Measurements from ENCODE around the gene LOXL1. TPM values are rescaled to one million over a fixed set of nuclear protein-coding genes. Genes with fewer than 3 reads are reported as not detected.

Gene LOXL1
- total RNA-seq, 5 donors from 2014 or later (not counting 1 experiment from before 2014, with no cell fraction given), result 1.4 to 4.8 (median 1.6) TPM

DNA sequence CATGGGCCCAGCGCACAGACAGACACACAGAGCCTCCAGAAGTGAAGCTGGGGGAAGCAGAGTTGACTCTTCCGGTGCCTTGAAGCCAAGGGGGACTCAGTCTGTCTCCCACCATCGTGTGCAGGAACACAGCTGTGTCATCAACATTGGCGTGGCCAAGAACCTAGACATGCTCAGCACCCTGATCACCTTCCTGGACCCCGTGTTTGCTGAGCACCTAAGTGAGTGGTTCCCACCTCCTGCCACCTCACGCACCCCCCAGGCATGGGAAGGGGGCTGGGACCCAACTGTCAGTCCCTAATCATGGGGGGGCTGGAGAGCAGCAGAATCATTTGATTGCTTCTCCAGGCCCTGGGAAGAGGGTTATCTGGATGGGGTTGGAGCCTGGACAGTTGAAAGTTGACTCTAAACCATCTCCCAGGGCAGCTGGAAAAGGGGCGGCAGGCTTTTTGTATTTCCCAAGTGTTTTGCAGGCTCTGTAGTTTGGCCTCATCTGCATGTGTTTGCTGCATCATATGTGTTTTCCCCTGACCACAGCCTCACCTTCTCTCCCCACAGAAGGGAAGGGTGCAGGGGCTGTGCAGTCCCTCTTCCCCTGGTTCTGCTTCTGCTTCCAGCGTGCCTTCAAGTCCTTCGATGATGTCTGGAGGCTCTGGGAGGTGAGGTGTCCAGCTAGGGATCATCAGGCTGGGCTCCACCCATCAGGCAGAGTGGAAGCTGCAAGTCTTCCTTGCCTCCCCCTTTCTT is 40.1 kb upstream of the LOXL1 start:
- Histone ChIP-seq H3K4me1 (ENCODE audit: control insufficient read depth in 1 of 2, extremely low read depth in 1 of 2, insufficient read depth in 2 of 2, low read length in 2 of 2) (no peaks in the 10 kb centered on the region), H3K27me3 (replicated peaks in 1 of 2; ENCODE audit: control insufficient read depth in 2 of 2, extremely low read depth in 1 of 2, insufficient read depth in 2 of 2, low read length in 1 of 2) (peaks cover 0 to 47% of the 10 kb centered on the region in 2 experiments), H3K36me3 (ENCODE audit: control insufficient read depth in 2 of 2, extremely low read depth in 1 of 2, insufficient read depth in 1 of 2, low read length in 1 of 2) (no peaks in the 10 kb centered on the region), H3K27ac (ENCODE audit: low read length) (no peak overlapping the region), H3K9me3 (no peaks in the 10 kb centered on the region), H3K4me3 (ENCODE audit: control insufficient read depth in 1 of 2, extremely low read depth in 1 of 2, low read length in 1 of 2) (no peak overlapping the region)
- H3K27me3 Mint-ChIP-seq, result peaks cover 20 to 32% of the 10 kb centered on the region in 2 donors
- 70% methylated on average over 7 of the region's 9 CpGs for WGBS (ENCODE audit: insufficient coverage)
- H3K9me3 Mint-ChIP-seq, result no peaks in the 10 kb centered on the region
- H3K27ac Mint-ChIP-seq, result no peak overlapping the region
- DNase-seq (no peak), ATAC-seq (replicated peaks in 1 of 4) (no peak)
- H3K36me3 Mint-ChIP-seq, result no peaks in the 10 kb centered on the region
- CTCF ChIA-PET, result no interaction called here
- POLR2A ChIA-PET, result no interaction called here
- H3K4me1 Mint-ChIP-seq, result no peaks in the 10 kb centered on the region
- no peak overlapping the region for H3K4me3 Mint-ChIP-seq

DNA sequence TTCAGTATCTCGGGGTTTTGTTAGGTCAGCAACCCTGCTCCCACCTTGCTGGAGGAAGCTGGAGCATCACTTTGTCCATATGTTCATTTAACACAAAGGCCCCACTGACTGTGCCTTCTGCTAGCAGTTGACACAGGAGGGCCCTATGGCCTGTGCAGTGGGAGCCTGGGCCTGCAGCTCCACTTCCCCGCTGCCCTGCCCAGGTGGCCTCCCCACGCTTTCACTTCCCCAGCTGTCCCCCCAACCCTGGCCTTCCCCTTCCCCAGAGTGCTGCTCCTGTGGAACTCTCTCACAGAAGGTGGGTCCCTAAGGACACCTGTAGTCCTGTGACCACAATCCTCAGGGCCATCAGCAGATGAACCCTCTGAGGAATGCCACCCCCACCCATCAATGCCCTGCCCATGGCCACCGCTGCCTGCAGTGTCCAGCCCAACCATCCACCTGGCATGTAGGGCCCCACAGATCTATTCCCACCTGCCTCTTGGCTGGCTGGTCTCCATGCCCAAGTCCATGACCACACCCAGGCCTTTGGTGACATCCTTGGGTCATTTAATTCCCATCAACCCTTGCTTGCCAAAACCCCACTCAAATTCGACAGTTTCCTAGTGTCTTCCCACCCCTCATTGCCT is 39.4 kb upstream of the LOXL1 start:
- Mint-ChIP-seq H3K9me3 (no peaks in the 10 kb centered on the region), H3K36me3 (no peaks in the 10 kb centered on the region), H3K4me1 (no peaks in the 10 kb centered on the region), H3K4me3 (no peak overlapping the region), H3K27ac (no peak overlapping the region), H3K27me3 (peaks cover 19 to 29% of the 10 kb centered on the region in 2 donors)
- Histone ChIP-seq H3K4me1 (ENCODE audit: control insufficient read depth in 1 of 2, extremely low read depth in 1 of 2, insufficient read depth in 2 of 2, low read length in 2 of 2) (no peaks in the 10 kb centered on the region), H3K4me3 (ENCODE audit: control insufficient read depth in 1 of 2, extremely low read depth in 1 of 2, low read length in 1 of 2) (no peak overlapping the region), H3K27me3 (replicated peaks in 1 of 2; ENCODE audit: control insufficient read depth in 2 of 2, extremely low read depth in 1 of 2, insufficient read depth in 2 of 2, low read length in 1 of 2) (peaks cover 0 to 48% of the 10 kb centered on the region in 2 experiments), H3K9me3 (no peaks in the 10 kb centered on the region), H3K27ac (ENCODE audit: low read length) (no peak overlapping the region), H3K36me3 (ENCODE audit: control insufficient read depth in 2 of 2, extremely low read depth in 1 of 2, insufficient read depth in 1 of 2, low read length in 1 of 2) (no peaks in the 10 kb centered on the region)
- DNase-seq, result no peak
- CTCF ChIA-PET, result interaction anchor here in 1 of 2 donors (1.0 kb wide), 1 partner anchor 13 kb away, joined by 3 read pairs; no protein-coding TSS in a partner anchor
- whole genome bisulfite sequencing (ENCODE audit: insufficient coverage), result 67% methylated on average over 4 of the region's 5 CpGs
- no peak for ATAC-seq (replicated peaks in 1 of 4)
- POLR2A ChIA-PET, result no interaction called here

DNA sequence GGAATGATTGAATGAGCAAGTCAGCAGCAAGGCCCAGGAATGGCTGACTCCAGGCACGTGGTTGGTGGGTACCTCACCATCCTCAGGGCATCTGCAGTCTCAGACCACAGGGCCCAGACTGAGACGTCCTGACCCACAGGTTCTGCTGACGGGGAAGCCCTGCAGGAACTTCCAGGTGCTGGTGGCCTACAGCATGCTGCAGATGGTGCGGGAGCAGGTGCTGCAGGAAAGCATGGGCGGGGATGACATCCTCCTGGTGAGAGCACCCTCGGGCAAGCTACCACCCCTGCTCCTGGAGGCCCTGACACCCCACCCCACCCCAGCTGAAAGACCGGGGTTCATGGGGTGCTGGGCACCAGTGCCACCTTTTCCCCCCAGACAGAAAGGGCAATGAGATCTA is 38.8 kb upstream of the LOXL1 start:
- Mint-ChIP-seq H3K36me3 (no peaks in the 10 kb centered on the region), H3K27me3 (peaks cover 13 to 23% of the 10 kb centered on the region in 2 donors), H3K4me3 (no peak overlapping the region), H3K4me1 (no peaks in the 10 kb centered on the region), H3K27ac (no peak overlapping the region), H3K9me3 (no peaks in the 10 kb centered on the region)
- ChIA-PET POLR2A (no interaction called here), CTCF (interaction anchor here in 1 of 2 donors (1.0 kb wide), 1 partner anchor 14 kb away, joined by 3 read pairs; no protein-coding TSS in a partner anchor)
- H3K36me3 ChIP-seq (ENCODE audit: control insufficient read depth in 2 of 2, extremely low read depth in 1 of 2, insufficient read depth in 1 of 2, low read length in 1 of 2), result no peaks in the 10 kb centered on the region
- WGBS (ENCODE audit: insufficient coverage), result 49% methylated on average over 4 of the region's 7 CpGs
- no peak for ATAC-seq (replicated peaks in 1 of 4)
- no peaks in the 10 kb centered on the region for H3K9me3 ChIP-seq
- DNase-seq, result no peak
- no peaks in the 10 kb centered on the region for H3K4me1 ChIP-seq (ENCODE audit: control insufficient read depth in 1 of 2, extremely low read depth in 1 of 2, insufficient read depth in 2 of 2, low read length in 2 of 2)
- no peak overlapping the region for H3K4me3 ChIP-seq (ENCODE audit: control insufficient read depth in 1 of 2, extremely low read depth in 1 of 2, low read length in 1 of 2)
- peaks cover 0 to 48% of the 10 kb centered on the region in 2 experiments for H3K27me3 ChIP-seq (replicated peaks in 1 of 2; ENCODE audit: control insufficient read depth in 2 of 2, extremely low read depth in 1 of 2, insufficient read depth in 2 of 2, low read length in 1 of 2)
- no peak overlapping the region for H3K27ac ChIP-seq (ENCODE audit: low read length)

DNA sequence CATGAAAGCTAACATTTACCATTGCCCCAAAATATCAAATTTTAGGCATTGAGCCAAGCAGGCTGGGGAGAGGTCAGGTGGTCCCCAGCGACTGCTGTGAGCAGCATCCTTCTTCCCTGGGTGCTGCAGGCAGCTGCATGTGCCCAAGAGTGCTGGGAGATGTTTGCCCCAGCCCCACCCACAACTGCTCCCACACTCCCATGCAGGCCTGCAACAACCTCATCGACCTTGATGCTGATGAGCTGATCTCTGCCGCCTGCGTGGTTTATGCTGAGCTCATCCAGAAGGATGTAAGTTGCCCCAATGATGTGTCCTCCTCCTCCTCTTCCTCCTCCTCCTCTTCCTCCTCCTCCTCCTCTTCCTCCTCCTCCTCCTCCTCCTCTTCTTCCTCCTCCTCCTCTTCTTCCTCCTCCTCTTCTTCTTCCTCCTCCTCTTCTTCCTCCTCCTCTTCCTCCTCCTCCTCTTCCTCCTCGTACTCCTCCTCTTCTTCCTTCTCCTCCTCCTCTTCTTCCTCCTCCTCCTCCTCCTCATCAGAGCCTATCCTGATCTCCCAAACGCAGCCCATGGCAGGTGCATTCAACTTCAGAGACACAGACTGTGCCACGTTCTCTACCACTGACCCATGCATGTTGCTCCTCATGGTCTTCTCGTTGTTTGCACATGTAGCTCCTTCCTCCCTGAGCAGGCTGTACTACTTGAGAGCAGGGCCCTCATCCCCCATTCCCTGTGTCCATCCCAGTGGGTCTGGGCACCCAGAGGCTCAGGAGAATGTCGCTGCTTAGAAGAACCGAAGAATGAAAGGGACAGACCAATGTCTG is 37.8 kb upstream of the LOXL1 start:
- ChIA-PET POLR2A (interaction anchor here in 1 of 2 donors (0.6 kb wide), 1 partner anchor 27 kb away, joined by 11 read pairs; no protein-coding TSS in a partner anchor), CTCF (interaction anchor here in 1 of 2 donors (1.0 kb wide), 1 partner anchor 14 kb away, joined by 3 read pairs; no protein-coding TSS in a partner anchor)
- H3K9me3 Mint-ChIP-seq, result no peaks in the 10 kb centered on the region
- Histone ChIP-seq H3K36me3 (ENCODE audit: control insufficient read depth in 2 of 2, extremely low read depth in 1 of 2, insufficient read depth in 1 of 2, low read length in 1 of 2) (no peaks in the 10 kb centered on the region), H3K4me1 (ENCODE audit: control insufficient read depth in 1 of 2, extremely low read depth in 1 of 2, insufficient read depth in 2 of 2, low read length in 2 of 2) (no peaks in the 10 kb centered on the region), H3K9me3 (no peaks in the 10 kb centered on the region), H3K4me3 (ENCODE audit: control insufficient read depth in 1 of 2, extremely low read depth in 1 of 2, low read length in 1 of 2) (no peak overlapping the region), H3K27me3 (replicated peaks in 1 of 2; ENCODE audit: control insufficient read depth in 2 of 2, extremely low read depth in 1 of 2, insufficient read depth in 2 of 2, low read length in 1 of 2) (peaks cover 0 to 44% of the 10 kb centered on the region in 2 experiments), H3K27ac (ENCODE audit: low read length) (no peak overlapping the region)
- H3K27me3 Mint-ChIP-seq, result peaks cover 12 to 23% of the 10 kb centered on the region in 2 donors
- no peak for DNase-seq
- ATAC-seq (replicated peaks in 1 of 4), result no peak
- H3K4me3 Mint-ChIP-seq, result no peak overlapping the region
- WGBS (ENCODE audit: insufficient coverage), result 60% methylated on average over 7 of the region's 10 CpGs
- no peaks in the 10 kb centered on the region for H3K4me1 Mint-ChIP-seq
- H3K36me3 Mint-ChIP-seq, result no peaks in the 10 kb centered on the region
- no peak overlapping the region for H3K27ac Mint-ChIP-seq

DNA sequence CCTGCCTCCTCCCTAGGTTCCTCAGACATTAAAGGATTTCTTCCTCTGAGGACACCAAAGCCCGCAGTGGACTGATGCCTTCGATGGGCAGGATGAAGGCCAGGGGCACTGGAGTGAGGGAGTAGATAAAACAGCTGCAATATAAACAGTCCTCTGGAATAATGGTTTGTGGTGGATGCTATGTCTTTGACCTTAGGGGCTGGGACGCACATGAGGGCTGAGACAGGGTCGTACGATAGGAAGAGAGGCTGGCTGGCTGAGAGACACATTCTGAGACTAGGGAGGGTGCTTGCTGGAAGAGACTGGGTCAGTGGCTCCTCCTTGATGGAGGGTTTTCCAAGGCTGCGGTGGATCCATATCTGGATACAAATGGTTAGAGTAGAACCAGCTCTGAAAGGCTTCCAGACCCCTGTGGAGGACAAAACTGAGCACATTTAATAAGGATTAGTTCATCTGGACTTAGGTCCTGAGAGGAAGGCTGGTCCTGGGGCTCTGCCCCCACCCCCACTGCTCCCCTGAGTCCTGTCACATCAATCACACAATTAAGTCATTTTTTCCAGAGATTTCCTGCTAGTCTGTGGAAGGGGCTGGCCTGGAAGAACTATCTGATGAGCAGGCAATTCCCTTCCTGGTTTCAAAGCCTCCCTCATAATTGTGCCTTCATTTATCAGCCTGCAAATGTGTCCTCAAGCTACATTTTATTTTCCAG is 37.1 kb upstream of the LOXL1 start:
- no peaks in the 10 kb centered on the region for H3K4me1 ChIP-seq (ENCODE audit: control insufficient read depth in 1 of 2, extremely low read depth in 1 of 2, insufficient read depth in 2 of 2, low read length in 2 of 2)
- no peak overlapping the region for H3K4me3 ChIP-seq (ENCODE audit: control insufficient read depth in 1 of 2, extremely low read depth in 1 of 2, low read length in 1 of 2)
- no peak overlapping the region for H3K4me3 Mint-ChIP-seq
- no peaks in the 10 kb centered on the region for H3K36me3 Mint-ChIP-seq
- no peaks in the 10 kb centered on the region for H3K4me1 Mint-ChIP-seq
- 85% methylated on average over 4 of the region's 6 CpGs for WGBS (ENCODE audit: insufficient coverage)
- H3K9me3 Mint-ChIP-seq, result no peaks in the 10 kb centered on the region
- H3K27me3 ChIP-seq (replicated peaks in 1 of 2; ENCODE audit: control insufficient read depth in 2 of 2, extremely low read depth in 1 of 2, insufficient read depth in 2 of 2, low read length in 1 of 2), result peaks cover 0 to 44% of the 10 kb centered on the region in 2 experiments
- DNase-seq (no peak), ATAC-seq (replicated peaks in 1 of 4) (no peak)
- no peaks in the 10 kb centered on the region for H3K36me3 ChIP-seq (ENCODE audit: control insufficient read depth in 2 of 2, extremely low read depth in 1 of 2, insufficient read depth in 1 of 2, low read length in 1 of 2)
- CTCF ChIA-PET, result no interaction called here
- peaks cover 7 to 17% of the 10 kb centered on the region in 2 donors for H3K27me3 Mint-ChIP-seq
- H3K9me3 ChIP-seq, result no peaks in the 10 kb centered on the region
- no peak overlapping the region for H3K27ac ChIP-seq (ENCODE audit: low read length)
- POLR2A ChIA-PET, result no interaction called here
- H3K27ac Mint-ChIP-seq, result no peak overlapping the region

DNA sequence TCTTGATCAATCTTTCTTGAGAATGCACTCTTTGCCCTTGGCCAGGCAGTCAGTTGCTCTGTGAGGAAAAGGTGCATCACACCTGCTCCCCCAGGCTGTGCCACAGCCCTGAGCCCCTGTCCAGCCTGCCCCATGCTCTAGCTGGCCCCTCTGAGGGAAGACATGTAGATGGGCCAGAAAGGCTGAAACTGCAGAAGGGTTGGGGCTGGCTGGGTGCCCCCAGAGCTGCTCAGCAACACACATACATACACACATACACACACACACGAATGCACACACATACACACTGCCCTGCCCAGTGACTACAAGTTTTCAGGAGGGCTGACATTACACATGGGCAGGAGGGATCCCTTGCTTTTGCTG is 36.5 kb upstream of the LOXL1 start:
- DNase-seq, result no peak
- POLR2A ChIA-PET, result no interaction called here
- no peak overlapping the region for H3K27ac Mint-ChIP-seq

More for the DNA sequence above, 36.5 kb upstream of the LOXL1 start:
- no peaks in the 10 kb centered on the region for H3K9me3 ChIP-seq
- CTCF ChIA-PET, result no interaction called here
- no peak overlapping the region for H3K4me3 Mint-ChIP-seq
- no peaks in the 10 kb centered on the region for H3K4me1 ChIP-seq (ENCODE audit: control insufficient read depth in 1 of 2, extremely low read depth in 1 of 2, insufficient read depth in 2 of 2, low read length in 2 of 2)
- H3K4me3 ChIP-seq (ENCODE audit: control insufficient read depth in 1 of 2, extremely low read depth in 1 of 2, low read length in 1 of 2), result no peak overlapping the region
- H3K9me3 Mint-ChIP-seq, result no peaks in the 10 kb centered on the region
- WGBS (ENCODE audit: insufficient coverage), result 83% methylated on average over 1 of the region's 1 CpG
- no peak overlapping the region for H3K27ac ChIP-seq (ENCODE audit: low read length)
- peaks cover 0 to 44% of the 10 kb centered on the region in 2 experiments for H3K27me3 ChIP-seq (replicated peaks in 1 of 2; ENCODE audit: control insufficient read depth in 2 of 2, extremely low read depth in 1 of 2, insufficient read depth in 2 of 2, low read length in 1 of 2)
- no peaks in the 10 kb centered on the region for H3K4me1 Mint-ChIP-seq
- no peaks in the 10 kb centered on the region for H3K36me3 Mint-ChIP-seq
- H3K27me3 Mint-ChIP-seq, result peaks cover 7 to 17% of the 10 kb centered on the region in 2 donors
- ATAC-seq (replicated peaks in 1 of 4), result no peak
- H3K36me3 ChIP-seq (ENCODE audit: control insufficient read depth in 2 of 2, extremely low read depth in 1 of 2, insufficient read depth in 1 of 2, low read length in 1 of 2), result no peaks in the 10 kb centered on the region
